HG02973 (cell line): Measurements from ENCODE around the gene CST6.
"Not testable (repeated sequence)": the region's sequence is repeated elsewhere in the genome, so short reads cannot be mapped to it uniquely, and the experiment has no call there.

ENCODE experiments used
- ATAC-seq: cut with Tn5 transposase; IDR thresholded peaks from one replicate; pipeline ENCODE4 v1.9.1; 2021; ENCODE audit warnings: moderate library complexity; ENCODE audit not compliant: unreplicated experiment

The CST6 gene

DNA sequence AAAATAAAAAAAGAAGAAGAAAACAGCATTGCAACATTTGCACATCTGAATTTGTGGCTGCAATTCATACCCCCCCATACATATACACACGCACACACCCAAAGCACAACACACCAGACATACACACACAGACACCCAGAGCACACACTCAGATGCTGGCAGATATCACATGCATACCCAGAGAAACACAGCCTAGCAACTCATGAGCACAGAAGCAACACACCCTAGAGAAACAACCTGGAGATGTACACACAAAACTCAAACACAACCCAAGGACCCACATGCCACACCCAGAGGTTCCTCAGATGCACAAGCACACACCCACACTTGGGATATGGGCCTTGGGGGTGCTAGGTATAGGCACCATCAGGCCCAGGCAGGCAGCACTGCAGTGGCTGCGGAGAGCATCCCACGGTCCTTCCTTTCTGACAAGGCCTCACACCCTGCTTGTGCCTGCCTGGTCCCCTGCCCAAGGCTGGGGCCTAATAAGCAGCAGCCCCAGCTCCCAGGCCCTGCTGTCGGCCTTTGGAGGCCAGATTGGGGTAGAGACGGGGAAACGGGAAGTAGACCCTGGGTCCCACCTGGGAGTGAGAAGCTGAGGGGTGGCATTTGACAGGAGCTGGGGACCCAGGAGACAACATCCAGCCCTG is 3.1 kb downstream of the CST6 start:
- no peak for ATAC-seq

DNA sequence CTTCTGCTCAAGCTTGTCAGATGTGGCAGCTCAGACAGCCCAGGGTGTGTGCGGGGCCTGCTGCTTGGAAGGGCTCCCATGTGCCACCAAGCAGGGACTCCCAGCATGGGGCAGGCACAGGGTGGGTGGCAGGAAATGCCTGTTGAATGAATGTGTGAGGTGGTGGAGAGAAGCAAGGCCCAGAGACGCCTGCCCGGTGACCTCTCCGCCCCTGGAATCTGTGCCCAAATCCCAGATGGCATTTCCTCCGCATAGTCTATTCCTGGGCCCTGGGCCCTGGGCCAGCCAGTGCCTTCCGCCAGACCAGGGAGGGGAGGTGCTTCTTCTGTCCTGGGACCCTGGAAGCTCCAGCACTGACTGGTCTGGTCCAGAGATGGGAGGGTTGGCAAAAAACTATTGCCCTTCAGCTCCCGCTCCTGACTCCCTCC is 3.7 kb downstream of the CST6 start:
- no peak for ATAC-seq

DNA sequence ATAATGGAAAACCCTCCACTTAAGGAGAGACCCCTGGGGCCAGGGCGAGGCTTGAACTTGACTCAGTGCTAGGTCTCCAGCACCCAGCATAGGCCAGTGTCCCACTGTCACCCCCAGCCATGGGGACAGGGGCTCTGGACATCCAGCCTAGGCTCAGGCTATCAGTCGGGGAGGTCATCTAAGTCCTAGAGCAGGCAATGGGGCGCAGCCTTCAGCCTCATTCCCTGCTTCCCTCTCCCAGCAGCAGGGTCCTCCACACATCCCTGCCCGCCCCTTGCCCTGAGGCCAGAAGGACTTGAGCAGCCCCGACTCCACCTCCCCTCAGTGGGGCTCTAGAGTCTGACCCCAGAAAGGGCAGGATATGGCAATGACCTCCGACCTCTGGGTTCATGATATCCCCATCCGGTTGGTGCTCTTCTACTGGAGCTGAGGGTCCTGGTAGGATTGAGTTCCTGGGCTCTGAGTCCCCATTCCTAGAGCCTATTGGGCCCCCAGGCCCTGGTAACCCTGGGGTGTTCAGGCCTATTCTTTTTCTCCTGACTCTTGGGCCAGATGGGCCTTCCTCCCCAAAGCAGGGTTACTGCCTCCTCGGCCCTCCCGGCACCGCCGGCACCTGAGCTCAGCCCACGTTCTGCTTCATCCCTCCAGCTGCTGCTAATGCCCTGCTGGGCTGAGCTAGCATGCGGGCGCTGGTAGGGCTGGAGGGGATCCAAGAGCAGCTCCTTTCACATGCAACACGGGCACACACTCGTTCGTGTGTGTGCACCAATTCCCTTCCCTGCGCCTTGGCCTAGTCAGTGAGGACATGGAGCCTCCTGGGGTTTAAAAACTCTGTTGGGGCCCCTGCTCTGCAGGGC is 4.4 kb downstream of the CST6 start:
- ATAC-seq: no peak

DNA sequence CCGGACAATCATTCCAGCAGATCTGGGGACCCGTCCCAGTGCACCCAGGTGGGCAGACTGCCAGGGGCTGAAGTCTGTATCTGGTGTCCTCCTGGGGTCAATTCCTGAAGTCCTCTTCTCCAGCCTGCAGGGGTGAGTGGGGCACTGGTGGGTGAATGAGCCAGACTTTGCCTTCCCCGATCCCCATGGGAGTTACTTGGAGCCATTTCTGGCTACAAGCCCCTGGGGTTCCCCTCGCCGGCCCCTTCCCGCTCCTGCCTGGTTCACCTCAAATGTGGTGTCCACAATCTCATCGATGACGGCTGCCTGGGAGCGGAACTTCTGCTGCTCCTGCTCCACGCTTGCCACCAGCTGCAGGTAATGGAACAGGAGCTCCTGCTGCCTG is 5.0 kb downstream of the CST6 start:
- no peak for ATAC-seq

DNA sequence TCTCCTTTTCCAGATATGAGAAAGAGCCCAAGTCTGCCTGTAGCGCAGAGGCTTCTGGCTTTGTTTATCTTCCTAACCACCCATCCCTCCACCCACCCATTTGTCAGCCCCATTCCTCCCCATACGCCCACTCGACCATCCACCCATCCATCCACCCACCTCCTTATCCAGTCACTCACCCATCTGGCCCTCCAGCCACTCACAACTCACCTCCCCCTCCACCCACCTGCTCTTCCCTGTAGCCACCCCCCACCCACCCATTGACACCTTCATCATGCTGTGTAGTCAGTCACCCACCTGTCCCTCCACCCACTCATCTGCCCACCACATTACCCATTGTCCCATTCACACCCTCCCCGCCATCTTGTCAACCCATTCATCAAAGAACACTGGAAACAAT is 5.5 kb downstream of the CST6 start:
- ATAC-seq: no peak

DNA sequence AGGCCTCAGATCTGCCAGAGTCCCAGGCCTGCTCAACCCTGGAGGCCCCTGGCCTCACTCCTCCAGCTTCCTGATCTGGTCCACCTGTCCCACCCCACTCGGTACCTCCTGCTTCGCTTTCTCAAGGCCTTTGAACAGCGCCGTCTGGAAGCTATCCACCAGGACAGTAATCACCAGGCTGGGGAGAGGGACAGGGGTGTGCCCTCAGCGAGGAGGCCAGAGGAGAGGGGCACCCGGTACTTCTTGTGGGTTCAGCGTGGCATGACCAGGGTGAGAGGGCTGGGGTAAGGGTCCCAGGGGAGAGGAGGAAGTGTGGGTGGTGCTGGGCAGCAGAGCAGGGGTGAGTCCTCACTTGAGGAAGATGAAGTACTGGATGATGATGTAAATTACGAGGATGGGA is 8.4 kb downstream of the CST6 start:
- no peak for ATAC-seq

DNA sequence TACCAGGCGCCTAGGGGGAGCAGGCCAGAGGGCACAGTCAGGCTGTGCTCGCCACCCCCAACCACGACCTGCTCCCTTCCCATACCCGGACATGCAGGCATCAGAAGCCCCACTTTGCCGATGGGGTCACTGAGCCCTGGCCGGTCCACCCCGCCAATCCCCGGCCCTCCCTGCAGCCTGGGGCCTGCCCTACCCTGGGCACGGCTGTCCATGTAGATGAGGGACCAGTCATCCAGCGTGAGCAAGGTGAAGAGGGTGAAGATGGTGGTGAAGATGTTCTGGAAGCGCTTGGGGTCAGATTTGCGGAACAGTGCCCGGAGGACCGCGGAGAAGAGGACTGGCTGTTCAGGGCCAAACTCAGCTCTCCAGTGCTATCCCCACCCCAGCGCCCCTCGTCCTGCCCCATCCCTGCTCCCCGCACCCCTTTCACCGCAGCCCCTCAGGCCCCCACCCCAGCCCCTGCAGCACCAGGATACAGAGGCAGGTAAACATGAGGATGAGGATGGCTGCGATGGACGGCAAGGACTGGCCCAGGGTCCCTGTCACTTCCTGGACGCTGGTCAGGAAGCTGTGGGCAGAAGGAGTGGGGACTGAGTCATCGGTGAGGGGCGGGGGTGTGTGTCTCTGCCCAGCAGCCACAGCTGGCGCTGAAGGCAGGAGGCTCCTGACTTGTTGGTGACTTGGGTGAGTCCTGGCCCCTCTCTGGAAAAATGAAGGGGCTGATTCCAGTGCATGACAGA is 9.0 kb downstream of the CST6 start:
- ATAC-seq: no peak

DNA sequence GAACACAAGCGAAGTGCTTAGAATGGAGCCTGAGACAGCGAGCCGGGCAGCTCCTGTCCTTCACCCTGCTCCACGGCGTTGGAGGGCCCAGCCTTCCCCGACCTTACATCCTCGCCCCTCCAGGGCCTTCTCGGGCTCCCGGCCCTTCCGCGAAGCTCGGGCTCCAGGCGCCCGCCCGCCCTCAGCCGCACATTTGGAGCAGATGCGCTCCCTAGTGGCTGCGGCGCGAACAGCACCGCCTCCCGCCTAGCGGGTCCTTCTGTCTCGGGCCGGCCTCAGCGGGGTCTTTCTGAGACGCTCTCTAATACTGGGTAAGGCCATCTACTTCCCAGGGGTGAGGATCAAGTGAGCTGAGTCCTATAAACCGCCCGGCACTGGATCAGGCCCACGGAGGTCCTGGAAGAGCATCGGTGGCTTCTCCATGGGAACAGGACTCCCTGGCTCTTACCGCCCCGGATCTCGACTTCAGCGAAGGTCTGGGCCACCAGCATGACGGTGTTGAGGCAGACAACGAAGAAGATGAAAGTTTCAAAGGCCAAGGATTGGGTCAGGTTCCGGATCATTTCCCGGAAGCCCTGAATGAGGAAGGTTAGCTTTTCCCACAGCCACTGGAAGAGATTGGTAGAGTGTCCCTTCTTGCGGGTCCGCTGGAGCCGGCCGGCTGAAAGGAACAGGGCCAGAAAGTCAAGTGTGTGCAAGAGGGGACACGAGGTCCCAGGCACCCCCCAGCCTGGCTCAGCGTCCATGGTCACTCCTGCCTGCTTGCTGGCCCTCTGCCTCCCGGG is 10.8 kb downstream of the CST6 start:
- no peak for ATAC-seq

DNA sequence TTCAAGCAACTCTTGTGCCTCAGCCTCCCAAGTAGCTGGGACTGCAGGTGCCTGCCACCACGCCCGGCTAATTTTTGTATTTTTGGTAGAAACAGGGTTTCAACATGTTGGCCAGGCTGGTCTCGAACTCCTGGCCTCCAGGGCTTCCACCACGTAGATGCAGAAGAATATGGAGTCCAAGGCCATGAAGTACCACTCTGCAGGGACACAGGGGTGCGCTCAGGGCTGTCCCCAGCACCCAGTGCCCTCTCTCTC is 11.3 kb downstream of the CST6 start:
- not testable (repeated sequence) for ATAC-seq

DNA sequence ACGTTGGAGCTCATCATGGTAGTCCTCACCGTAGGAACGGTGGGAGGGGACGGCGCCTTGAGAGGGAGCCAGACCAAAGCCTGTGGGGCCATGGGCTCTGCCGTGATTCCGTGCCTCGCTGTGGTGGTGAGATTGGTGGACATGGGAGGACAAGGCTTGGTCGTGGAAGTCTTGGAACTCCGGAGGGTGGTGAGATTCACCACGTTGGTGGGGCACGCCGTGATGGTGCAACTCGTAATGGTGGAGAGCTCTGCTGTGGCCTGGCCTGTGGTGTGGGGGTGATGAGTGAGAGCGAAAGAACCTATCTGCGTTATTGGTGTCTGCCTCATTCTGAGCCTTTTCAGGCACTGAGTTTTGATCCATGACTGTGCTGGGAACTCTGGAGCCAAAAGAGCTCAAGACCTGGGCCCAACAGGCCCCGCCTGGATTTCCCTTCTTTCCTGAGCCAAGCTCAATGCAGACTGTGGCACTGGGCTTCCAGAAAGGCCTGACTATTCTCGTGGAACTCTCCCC is 14.3 kb downstream of the CST6 start, which contains the start of gene CATSPER1:
CATSPER1 (minus strand) TSS at position 463 of the 513 bp plus-strand sequence; CDS start at position 363, 100 bp downstream.
- no peak for ATAC-seq

DNA sequence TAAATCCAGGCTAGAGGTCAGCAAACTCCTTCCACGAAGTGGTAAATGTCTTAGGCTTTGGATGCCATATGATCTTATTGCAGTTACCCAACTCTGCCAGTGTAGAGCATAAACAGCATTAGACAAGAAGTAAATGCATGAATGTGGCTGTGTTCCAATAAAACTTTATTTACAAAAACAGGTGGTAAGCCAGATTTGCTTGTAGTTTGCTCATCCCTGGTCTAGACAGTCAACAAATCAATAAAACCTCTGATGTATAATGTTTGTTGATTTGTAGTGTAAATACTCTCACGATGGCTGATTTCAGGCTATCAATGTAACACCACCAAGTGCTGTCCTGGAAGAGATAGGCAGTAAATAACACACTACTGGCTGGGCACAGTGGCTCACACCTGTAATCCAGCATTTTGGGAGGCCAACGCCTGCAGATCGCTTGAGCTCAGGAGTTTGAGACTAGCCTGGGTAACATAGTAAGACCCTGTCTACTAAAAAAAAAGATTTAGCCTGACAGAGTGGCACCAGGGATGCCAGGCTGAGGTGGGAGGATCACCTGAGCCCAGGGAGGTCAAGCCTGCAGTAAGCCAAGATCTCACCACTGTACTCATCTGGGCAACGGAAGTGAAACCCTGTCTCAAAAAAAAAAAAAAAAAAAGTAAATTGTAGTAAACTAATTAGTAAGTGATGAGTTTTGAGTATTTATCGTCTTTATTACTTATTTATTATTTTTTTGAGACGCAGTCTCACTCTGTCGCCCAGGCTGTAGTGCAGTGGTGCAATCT is 21.3 kb downstream of the CST6 start:
- no peak for ATAC-seq

DNA sequence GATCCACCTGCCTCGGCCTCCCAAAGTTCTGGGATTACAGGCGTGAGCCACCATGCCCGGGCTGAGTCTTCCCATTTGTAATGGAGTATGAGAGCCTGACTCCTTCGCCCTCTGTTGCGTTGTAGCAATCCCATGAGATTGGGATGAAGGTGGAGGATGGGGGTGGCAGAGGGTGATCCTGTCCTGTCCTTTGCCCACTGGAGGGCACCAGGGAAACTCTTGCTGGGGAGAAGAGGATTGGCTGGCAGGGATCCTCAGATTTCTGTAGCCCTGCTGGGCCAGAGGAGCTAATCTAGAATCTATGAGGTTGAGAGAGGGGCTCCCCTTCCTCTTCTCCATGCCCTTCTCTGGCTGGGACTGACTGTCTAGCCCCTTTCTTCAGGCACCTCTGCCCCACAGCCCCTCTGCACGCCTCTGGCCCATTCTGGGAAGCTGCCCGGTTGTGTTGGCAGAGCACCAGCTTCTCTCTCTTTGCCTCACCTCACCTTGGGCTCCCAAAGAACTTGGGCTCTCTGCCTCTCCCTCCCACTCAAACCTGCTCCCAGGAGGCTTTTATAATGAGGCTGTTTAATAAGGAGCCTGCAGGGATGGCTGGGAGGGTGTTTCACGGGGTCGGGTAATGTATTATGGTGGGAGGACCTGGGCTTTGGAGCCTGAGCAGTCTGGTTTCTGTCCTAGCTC is 24.0 kb downstream of the CST6 start:
- ATAC-seq: no peak

DNA sequence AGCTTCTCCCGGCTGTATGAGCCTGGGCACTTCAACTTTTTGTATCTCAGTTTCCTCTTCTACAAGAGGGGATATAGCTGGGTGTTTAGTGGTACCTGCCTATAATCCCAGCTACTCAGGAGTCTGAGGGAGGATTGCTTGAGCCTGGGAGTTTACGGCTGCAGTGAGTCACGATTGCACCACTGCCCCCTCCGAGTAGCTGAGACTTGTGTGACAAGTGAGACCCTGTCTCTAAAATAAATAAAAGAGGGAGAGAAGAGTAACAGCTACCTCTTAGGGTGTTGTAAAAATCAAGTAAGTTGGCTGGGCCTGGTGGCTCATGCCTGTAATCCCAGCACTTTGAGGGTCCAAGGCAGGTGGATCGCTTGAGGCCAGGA is 24.5 kb downstream of the CST6 start:
- no peak for ATAC-seq

DNA sequence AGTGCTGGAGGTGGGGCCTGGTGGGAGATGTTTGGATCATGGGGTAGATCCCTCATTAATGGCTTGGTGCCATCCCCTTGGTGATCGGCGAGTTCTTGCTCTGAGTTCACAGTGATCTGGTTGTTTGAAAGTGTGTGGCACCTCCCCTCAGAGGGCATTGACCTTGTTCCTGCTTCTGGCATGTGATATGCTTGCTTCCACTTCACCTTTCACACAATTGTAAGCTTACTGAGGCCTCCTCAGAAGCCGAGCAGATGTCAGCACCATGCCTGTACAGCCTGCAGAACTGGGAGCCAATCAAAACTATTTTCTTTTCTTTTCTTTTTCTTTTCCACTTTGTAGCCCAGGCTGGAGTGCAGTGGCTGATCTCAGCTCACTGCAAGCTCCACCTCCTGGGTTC is 25.5 kb downstream of the CST6 start:
- ATAC-seq: no peak

DNA sequence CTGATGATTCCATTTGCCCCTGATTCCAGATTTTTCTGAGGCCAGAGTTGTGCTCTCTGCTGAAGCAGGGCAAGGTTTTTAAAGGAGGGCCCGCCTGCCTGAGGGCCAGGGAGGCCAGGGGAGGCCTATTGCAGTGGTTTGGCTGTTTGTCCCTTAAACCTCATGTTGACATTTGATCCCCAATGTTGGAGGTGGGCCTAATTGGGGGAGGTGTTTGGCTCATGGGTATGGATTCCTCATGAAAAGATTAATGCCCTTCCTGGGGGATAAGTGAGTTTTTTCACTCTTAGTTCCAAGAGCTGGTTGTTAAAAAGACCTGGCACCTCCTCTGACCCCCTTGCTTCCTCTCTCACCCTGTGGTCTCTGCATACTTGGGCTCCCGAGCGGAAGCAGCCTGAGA is 28.0 kb downstream of the CST6 start:
- ATAC-seq: no peak

DNA sequence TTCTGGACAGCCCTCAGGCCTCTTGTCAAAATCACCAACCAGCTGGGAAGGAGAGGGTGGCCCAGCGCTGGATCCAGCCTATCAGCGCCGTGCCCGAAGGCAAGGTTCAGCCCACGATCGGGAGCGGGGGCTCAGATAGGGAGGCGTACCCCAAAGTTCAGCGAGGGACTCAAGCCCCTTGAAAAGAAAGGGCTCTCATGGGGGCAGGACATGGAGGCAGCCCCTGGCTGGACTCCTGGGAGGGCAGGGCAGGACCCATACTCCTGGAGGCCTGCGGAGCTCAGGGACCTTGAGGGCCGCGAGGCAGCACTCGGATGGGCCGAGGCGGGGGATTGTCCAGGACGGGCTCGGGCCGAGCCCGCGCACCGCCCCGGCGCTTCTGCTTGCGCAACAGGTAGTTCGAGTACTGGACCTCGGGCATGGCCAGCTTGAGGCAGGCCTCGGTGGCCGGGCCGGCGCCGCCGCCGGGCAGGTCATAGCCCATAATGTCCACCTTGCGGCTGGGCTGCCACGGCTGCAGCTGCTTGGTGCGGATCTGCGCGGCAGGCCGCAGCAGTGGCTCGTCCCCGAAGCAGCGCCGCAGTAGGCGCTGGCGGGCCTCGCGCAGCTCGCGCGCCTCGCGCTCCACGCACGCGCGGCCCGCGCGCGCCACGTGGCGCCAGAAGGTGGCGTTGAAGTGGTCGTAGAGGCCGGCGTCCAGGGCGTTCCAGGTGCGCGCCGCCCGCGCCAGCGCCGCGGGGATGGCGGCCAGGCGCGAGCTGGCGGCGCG is 30.6 kb downstream of the CST6 start:
- no peak for ATAC-seq

DNA sequence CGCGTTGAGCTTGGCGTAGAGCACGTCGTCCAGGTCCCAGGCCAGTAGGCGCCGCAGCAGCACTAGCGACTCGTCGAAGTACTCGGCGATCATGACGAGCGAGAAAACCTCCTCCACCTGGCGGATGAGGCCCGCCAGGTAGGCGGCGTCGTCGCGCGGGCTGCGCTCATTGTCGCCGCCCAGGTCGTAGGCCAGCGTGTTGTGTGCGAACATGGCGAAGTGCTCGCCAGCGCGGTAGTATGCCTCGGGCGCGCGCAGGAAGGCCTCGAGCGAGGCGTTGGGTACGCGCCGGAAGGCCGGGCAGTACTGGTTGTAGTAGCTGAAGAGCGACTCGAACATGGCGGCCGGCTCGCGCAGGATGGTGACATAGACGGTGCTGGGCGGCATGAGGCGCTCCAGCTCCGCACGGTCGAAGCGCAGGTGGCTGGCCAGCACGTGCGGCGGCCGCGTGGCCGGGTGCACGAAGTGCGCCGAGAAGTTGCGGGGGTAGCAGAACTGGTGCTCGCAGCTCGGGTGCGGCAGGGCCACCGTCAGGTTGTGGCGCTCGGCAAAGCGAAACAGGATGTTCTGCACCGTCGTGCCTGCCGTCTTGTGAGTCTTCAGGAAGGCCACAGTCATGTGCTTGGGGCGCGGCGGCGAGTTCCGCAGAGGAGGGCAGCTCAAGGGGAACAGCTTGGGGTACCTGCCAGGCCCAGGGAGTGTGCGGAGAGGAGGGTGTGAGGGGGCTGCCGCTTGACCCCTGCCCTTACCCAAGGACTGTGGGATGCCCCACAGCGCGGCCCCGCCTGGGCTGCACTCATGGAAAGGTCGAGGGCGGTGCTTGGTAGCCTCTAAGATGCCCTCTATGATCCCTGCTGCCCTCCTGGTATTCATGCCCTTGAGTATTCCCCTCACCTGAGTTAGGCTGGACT is 31.4 kb downstream of the CST6 start:
- no peak for ATAC-seq

DNA sequence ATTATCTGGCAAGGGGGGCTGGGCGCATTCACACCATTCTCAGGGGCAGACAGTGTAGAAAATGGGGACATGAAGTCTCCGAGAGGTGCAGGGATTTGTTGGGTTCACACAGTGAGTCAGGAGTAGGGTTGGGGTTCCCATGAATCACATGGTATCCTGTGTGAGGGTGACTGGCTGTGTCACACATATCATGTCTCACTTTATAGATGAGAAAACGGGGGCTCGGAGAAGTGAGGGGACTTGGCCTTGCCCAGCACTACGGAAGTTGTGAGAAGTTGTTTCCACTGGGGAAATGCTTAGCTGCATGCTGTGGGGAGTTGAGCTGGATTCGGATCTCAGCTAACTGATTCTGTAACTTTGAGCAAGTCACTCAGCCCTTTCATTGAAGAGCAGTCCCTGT is 32.9 kb downstream of the CST6 start:
- ATAC-seq: no peak
